ENCODE results near the gene OCA2.

OCA2 gene

DNA sequence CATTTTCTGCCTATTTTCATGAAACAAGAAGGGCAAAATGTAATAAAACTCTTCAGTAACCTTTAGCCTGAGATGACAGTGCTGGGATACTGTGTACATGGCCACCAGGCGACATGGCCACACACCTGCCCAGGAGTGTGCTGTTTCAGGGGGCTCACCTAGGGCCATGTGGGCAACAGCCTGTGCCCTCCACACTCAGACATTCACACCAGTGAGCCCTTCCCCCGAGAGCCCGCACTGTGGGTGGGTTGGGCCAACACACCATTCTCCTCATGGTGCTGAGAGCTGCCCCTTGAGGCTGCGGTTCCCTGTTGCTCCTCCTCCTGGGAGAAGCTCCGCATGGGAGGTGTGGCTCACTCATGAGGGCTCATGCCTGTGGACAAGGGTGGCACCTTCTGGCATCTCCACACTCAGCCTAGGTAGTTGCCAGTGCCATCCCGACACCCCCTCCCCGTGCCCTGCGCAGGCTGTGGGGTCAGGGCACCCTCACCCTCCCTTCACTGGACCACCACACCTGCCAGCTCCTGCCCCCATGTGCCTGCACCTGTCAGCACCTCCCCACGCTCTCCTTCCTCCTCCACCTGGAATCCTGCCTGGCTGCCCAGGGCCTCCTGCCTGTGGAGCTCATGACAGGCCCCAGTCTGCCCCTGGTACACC lies 19.7 kb downstream of the OCA2 start:
- no peak overlapping the region for H3K4me3 ChIP-seq (ENCODE audit: low read length, poor library complexity, severe bottlenecking)
- H3K36me3 ChIP-seq (ENCODE audit: insufficient read depth, low read length), result no peaks in the 10 kb centered on the region
- no peak overlapping the region for H3K4me2 ChIP-seq (ENCODE audit: low read depth, low read length, poor library complexity, severe bottlenecking)
- no peaks in the 10 kb centered on the region for H3F3A ChIP-seq (ENCODE audit: low read depth)
- H2AFZ ChIP-seq (ENCODE audit: low read length), result no peak overlapping the region
- no peaks in the 10 kb centered on the region for H3K9me3 ChIP-seq (ENCODE audit: insufficient read depth, low read depth, low read length)
- no peak for TF ChIP-seq EZH2phosphoT487 (IDR thresholded peaks at IDR 0.05; ENCODE audit: borderline replicate concordance)
- no peak for TF ChIP-seq CTCF (conservative IDR thresholded peaks at IDR 0.05; ENCODE audit: low read length)
- no peaks in the 10 kb centered on the region for H4K20me1 ChIP-seq (ENCODE audit: insufficient read depth, low read length, poor library complexity, severe bottlenecking)
- H3K4me1 ChIP-seq (ENCODE audit: insufficient read depth, low read length, poor library complexity, severe bottlenecking), result no peaks in the 10 kb centered on the region
- no peaks in the 10 kb centered on the region for H3K9me2 ChIP-seq (replicated peaks; ENCODE audit: low read depth, low read length)
- H3K9ac ChIP-seq (ENCODE audit: low read depth, low read length, poor library complexity, severe bottlenecking), result no peak overlapping the region
- no peaks in the 10 kb centered on the region for H3K27me3 ChIP-seq (ENCODE audit: insufficient read depth, low read length, poor library complexity, severe bottlenecking)
- no peaks in the 10 kb centered on the region for H3K79me2 ChIP-seq (ENCODE audit: insufficient read depth, low read length)

GRCh38 chr15:28078191-28078719 lies 20.9 kb downstream of the OCA2 start:
- Histone ChIP-seq H3K9me2 (replicated peaks; ENCODE audit: low read depth, low read length) (no peaks in the 10 kb centered on the region), H4K20me1 (ENCODE audit: insufficient read depth, low read length, poor library complexity, severe bottlenecking) (no peaks in the 10 kb centered on the region), H3K27me3 (ENCODE audit: insufficient read depth, low read length, poor library complexity, severe bottlenecking) (no peaks in the 10 kb centered on the region), H3K4me3 (ENCODE audit: low read length, poor library complexity, severe bottlenecking) (no peak overlapping the region), H3K79me2 (ENCODE audit: insufficient read depth, low read length) (no peaks in the 10 kb centered on the region), H3K4me1 (ENCODE audit: insufficient read depth, low read length, poor library complexity, severe bottlenecking) (no peaks in the 10 kb centered on the region), H3K4me2 (ENCODE audit: low read depth, low read length, poor library complexity, severe bottlenecking) (no peak overlapping the region), H3F3A (ENCODE audit: low read depth) (no peaks in the 10 kb centered on the region), H3K9me3 (ENCODE audit: insufficient read depth, low read depth, low read length) (no peaks in the 10 kb centered on the region), H3K36me3 (ENCODE audit: insufficient read depth, low read length) (no peaks in the 10 kb centered on the region), H2AFZ (ENCODE audit: low read length) (no peak overlapping the region), H3K9ac (ENCODE audit: low read depth, low read length, poor library complexity, severe bottlenecking) (no peak overlapping the region)
- TF ChIP-seq EZH2phosphoT487 (IDR thresholded peaks at IDR 0.05; ENCODE audit: borderline replicate concordance) (no peak), CTCF (conservative IDR thresholded peaks at IDR 0.05; ENCODE audit: low read length) (no peak)

DNA sequence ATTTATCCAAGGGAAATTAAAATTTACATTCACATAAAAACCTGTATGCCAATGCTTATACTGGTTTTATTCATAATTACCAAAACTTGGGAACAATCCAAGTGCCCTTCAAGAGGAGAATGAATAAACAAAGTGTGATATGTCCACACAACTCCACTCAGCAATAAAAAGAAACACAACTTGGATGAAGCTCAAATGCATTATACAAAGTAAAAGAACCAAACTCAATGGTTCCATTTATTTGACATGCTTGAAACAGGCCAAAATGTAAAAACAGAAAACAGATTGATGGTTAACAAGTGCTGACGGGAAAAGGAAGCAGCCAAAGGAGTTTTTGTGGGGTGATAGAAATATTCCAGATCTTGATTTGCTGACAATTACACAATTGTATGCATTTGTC lies 23.5 kb downstream of the OCA2 start:
- Histone ChIP-seq H3K4me2 (ENCODE audit: low read depth, low read length, poor library complexity, severe bottlenecking) (no peak overlapping the region), H2AFZ (ENCODE audit: low read length) (no peak overlapping the region)
- TF ChIP-seq CTCF (conservative IDR thresholded peaks at IDR 0.05; ENCODE audit: low read length), result no peak
- TF ChIP-seq EZH2phosphoT487 (IDR thresholded peaks at IDR 0.05; ENCODE audit: borderline replicate concordance), result no peak

More for the DNA sequence above, 23.5 kb downstream of the OCA2 start:
- H3K9me3 ChIP-seq (ENCODE audit: insufficient read depth, low read depth, low read length), result no peaks in the 10 kb centered on the region
- no peaks in the 10 kb centered on the region for H3K9me2 ChIP-seq (replicated peaks; ENCODE audit: low read depth, low read length)
- no peaks in the 10 kb centered on the region for H3K36me3 ChIP-seq (ENCODE audit: insufficient read depth, low read length)
- H4K20me1 ChIP-seq (ENCODE audit: insufficient read depth, low read length, poor library complexity, severe bottlenecking), result no peaks in the 10 kb centered on the region
- no peaks in the 10 kb centered on the region for H3F3A ChIP-seq (ENCODE audit: low read depth)
- H3K4me3 ChIP-seq (ENCODE audit: low read length, poor library complexity, severe bottlenecking), result no peak overlapping the region
- no peaks in the 10 kb centered on the region for H3K4me1 ChIP-seq (ENCODE audit: insufficient read depth, low read length, poor library complexity, severe bottlenecking)
- no peaks in the 10 kb centered on the region for H3K27me3 ChIP-seq (ENCODE audit: insufficient read depth, low read length, poor library complexity, severe bottlenecking)
- no peak overlapping the region for H3K9ac ChIP-seq (ENCODE audit: low read depth, low read length, poor library complexity, severe bottlenecking)
- no peaks in the 10 kb centered on the region for H3K79me2 ChIP-seq (ENCODE audit: insufficient read depth, low read length)

All from Loucy (cell line).